GM12801 (cell line): ENCODE data around the gene SF1.

ENCODE experiments used
- TF ChIP-seq, protein P1 (sequence below): IDR thresholded peaks from one replicate; pipeline ENCODE4 v1.5.1; 2011; ENCODE audit warnings: control low read depth; ENCODE audit not compliant: insufficient read length; ENCODE audit errors: extremely low read depth

SF1 gene

GRCh38 chr11:64753380-64754123 lies 24.8 kb downstream of the SF1 start:
- TF ChIP-seq, protein P1, sequence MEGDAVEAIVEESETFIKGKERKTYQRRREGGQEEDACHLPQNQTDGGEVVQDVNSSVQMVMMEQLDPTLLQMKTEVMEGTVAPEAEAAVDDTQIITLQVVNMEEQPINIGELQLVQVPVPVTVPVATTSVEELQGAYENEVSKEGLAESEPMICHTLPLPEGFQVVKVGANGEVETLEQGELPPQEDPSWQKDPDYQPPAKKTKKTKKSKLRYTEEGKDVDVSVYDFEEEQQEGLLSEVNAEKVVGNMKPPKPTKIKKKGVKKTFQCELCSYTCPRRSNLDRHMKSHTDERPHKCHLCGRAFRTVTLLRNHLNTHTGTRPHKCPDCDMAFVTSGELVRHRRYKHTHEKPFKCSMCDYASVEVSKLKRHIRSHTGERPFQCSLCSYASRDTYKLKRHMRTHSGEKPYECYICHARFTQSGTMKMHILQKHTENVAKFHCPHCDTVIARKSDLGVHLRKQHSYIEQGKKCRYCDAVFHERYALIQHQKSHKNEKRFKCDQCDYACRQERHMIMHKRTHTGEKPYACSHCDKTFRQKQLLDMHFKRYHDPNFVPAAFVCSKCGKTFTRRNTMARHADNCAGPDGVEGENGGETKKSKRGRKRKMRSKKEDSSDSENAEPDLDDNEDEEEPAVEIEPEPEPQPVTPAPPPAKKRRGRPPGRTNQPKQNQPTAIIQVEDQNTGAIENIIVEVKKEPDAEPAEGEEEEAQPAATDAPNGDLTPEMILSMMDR = no peak

DNA sequence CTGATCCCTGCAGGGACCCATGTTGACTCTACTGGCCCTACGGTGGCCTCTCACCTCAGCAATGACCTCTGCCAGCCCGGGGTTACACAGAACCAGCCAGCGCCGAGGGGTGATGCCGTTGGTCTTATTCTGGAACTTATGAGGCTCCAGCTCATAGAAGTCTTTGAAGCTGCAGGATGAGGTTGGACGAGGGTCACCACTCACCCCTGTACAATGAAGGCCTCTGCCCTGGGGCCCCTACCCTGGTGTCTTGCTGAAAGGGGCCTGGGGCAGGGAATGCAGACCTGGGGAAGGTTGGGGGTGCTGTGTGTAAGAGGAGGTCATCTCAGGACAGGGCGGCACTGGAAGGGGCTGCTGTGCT lies 25.3 kb downstream of the SF1 start:
- TF ChIP-seq, protein P1 = no peak

- TF ChIP-seq, protein P1 = no peak
Measured at GRCh38 chr11:64752175-64752970, 26.0 kb downstream of the SF1 start.

GRCh38 chr11:64751580-64751979 lies 26.8 kb downstream of the SF1 start:
- TF ChIP-seq, protein P1 = no peak

DNA sequence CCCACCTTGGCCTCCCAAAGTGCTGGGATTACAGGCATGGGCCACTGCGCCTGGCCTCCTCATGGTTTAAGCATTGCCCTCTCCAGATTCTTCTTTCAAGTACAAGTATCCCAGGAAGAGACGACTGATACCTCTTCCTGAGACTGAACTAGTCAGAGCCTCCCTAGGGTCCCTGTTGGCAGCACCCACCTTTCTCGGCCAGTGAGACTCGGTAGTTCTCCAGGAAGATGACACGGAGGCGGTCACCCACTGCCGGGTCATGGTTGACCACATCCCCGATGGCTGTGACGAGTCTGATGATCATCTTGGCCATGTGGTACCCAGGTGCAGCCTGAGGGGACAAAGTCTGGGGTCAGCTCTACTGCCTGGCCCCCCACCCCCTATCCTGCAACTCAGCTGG lies 27.2 kb downstream of the SF1 start:
- TF ChIP-seq, protein P1 = no peak

GRCh38 chr11:64750361-64751054 lies 27.8 kb downstream of the SF1 start:
- TF ChIP-seq, protein P1 = no peak

GRCh38 chr11:64747961-64748665 lies 30.2 kb downstream of the SF1 start:
- TF ChIP-seq, protein P1 = no peak
